Measurements from ENCODE around the gene ABI3. TPM values are rescaled to one million over a fixed set of nuclear protein-coding genes. Genes with fewer than 3 reads are reported as not detected.
A peak's percentile ranks its signal among the peaks of the same experiment; 100 is the strongest.

ABI3 gene
- total and polyA plus RNA-seq, 9 of the 15 experiments (the other 6 are each of a cell fraction or from before 2014, with no cell fraction given): not detected

DNA sequence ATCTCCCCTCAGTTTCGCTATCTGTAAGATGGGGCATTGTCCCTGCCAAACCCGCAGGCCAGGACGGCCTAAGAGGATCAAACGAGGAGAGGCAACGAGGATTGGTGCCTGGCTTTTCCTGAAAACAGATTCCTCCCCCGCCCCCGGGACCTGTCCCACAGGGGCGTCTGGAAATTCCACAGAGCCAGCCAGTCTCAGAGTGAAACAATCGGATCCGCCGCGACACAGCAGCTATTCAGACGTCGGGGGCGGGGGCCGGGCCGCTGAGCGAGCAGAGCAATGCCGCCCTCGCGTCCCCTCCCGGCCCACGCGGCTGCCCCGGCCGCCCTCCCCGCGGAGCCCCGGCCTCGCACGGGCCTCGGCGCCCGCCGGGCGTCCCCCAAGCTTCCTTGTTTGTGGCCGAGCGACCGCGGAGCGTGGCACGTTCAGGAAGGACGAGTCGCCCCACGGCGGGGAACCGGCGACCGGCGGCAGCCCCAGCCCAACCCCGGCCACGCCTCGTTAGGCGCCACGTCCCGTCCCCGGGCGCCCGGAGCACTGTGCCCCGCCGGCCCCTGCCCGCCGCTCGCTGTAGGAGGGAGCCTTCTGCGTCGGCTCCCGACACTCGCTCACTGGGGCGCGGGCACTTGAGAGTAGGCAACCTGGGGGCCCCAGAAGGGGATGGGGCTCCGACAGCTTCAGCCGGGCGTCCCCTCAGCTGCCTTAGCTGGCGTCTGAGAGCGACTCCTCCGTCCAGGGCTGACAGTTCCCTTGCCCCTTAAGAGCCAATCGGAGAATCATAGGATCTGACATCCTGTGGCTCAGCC lies 49.7 kb downstream of the ABI3 start (continued):
- TF ChIP-seq, protein P1, sequence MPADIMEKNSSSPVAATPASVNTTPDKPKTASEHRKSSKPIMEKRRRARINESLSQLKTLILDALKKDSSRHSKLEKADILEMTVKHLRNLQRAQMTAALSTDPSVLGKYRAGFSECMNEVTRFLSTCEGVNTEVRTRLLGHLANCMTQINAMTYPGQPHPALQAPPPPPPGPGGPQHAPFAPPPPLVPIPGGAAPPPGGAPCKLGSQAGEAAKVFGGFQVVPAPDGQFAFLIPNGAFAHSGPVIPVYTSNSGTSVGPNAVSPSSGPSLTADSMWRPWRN (IDR thresholded peaks at IDR 0.05; ENCODE audit: low read depth): no peak
- TF ChIP-seq, protein P2, sequence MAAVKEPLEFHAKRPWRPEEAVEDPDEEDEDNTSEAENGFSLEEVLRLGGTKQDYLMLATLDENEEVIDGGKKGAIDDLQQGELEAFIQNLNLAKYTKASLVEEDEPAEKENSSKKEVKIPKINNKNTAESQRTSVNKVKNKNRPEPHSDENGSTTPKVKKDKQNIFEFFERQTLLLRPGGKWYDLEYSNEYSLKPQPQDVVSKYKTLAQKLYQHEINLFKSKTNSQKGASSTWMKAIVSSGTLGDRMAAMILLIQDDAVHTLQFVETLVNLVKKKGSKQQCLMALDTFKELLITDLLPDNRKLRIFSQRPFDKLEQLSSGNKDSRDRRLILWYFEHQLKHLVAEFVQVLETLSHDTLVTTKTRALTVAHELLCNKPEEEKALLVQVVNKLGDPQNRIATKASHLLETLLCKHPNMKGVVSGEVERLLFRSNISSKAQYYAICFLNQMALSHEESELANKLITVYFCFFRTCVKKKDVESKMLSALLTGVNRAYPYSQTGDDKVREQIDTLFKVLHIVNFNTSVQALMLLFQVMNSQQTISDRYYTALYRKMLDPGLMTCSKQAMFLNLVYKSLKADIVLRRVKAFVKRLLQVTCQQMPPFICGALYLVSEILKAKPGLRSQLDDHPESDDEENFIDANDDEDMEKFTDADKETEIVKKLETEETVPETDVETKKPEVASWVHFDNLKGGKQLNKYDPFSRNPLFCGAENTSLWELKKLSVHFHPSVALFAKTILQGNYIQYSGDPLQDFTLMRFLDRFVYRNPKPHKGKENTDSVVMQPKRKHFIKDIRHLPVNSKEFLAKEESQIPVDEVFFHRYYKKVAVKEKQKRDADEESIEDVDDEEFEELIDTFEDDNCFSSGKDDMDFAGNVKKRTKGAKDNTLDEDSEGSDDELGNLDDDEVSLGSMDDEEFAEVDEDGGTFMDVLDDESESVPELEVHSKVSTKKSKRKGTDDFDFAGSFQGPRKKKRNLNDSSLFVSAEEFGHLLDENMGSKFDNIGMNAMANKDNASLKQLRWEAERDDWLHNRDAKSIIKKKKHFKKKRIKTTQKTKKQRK (IDR thresholded peaks at IDR 0.05; ENCODE audit: borderline replicate concordance, low read depth, low read length): no peak
- TF ChIP-seq EGR1 (conservative IDR thresholded peaks at IDR 0.05) (peak; percentile 34), BCL6 (CRISPR knock-in tag; IDR thresholded peaks at IDR 0.05) (no peak), TCF7 (IDR thresholded peaks at IDR 0.05; ENCODE audit: borderline replicate concordance) (no peak), ZBTB7A (IDR thresholded peaks at IDR 0.05; ENCODE audit: borderline replicate concordance, control insufficient read depth, low read depth, low read length) (no peak), BHLHE40 (IDR thresholded peaks at IDR 0.05; ENCODE audit: low read length) (peak; percentile 43; the same call in 1 of the 2 replicates), L3MBTL2 (IDR thresholded peaks at IDR 0.05) (peak; percentile 69; the same call in 1 of the 2 replicates), ZNF431 (CRISPR knock-in tag; IDR thresholded peaks at IDR 0.05) (no peak), ZNF311 (CRISPR knock-in tag; IDR thresholded peaks at IDR 0.05) (no peak), ZNF75A (CRISPR knock-in tag; IDR thresholded peaks at IDR 0.05) (no peak), YY1 (IDR thresholded peaks at IDR 0.05; ENCODE audit: borderline replicate concordance in 1 of 3, control insufficient read depth in 1 of 3, extremely low read depth in 1 of 3, insufficient read depth in 3 of 3, insufficient read length in 1 of 3, insufficient replicate concordance in 2 of 3, low read depth in 1 of 3, low read length in 2 of 3) (no peak), SPI1 (IDR thresholded peaks at IDR 0.05; ENCODE audit: borderline replicate concordance, low read depth, low read length) (no peak), TRIM28 (IDR thresholded peaks at IDR 0.05) (no peak), MTA2 (IDR thresholded peaks at IDR 0.05; ENCODE audit: low read depth) (no peak), FIP1L1 (IDR thresholded peaks at IDR 0.05; ENCODE audit: low read depth, low read length, poor library complexity, severe bottlenecking) (no peak), ZNF444 (CRISPR knock-in tag; IDR thresholded peaks at IDR 0.05) (no peak), SAFB (IDR thresholded peaks at IDR 0.05; ENCODE audit: borderline replicate concordance, low read depth, low read length) (no peak), ZNF146 (CRISPR knock-in tag; IDR thresholded peaks at IDR 0.05; ENCODE audit: unreplicated experiment) (no peak), ZNF644 (tag; IDR thresholded peaks at IDR 0.05; ENCODE audit: low read depth) (no peak)
- TF ChIP-seq, protein P3, sequence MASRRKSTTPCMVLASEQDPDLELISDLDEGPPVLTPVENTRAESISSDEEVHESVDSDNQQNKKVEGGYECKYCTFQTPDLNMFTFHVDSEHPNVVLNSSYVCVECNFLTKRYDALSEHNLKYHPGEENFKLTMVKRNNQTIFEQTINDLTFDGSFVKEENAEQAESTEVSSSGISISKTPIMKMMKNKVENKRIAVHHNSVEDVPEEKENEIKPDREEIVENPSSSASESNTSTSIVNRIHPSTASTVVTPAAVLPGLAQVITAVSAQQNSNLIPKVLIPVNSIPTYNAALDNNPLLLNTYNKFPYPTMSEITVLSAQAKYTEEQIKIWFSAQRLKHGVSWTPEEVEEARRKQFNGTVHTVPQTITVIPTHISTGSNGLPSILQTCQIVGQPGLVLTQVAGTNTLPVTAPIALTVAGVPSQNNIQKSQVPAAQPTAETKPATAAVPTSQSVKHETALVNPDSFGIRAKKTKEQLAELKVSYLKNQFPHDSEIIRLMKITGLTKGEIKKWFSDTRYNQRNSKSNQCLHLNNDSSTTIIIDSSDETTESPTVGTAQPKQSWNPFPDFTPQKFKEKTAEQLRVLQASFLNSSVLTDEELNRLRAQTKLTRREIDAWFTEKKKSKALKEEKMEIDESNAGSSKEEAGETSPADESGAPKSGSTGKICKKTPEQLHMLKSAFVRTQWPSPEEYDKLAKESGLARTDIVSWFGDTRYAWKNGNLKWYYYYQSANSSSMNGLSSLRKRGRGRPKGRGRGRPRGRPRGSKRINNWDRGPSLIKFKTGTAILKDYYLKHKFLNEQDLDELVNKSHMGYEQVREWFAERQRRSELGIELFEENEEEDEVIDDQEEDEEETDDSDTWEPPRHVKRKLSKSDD (conservative IDR thresholded peaks at IDR 0.05; ENCODE audit: low read length): no peak

Data from K562 (cell line).